Naive B cell (primary cell): Measurements from ENCODE around the gene ADGRV1. TPM values are rescaled to one million over a fixed set of nuclear protein-coding genes. Genes with fewer than 3 reads are reported as not detected.
A peak's percentile ranks its signal among the peaks of the same experiment; 100 is the strongest.
"Not testable (repeated sequence)": the region's sequence is repeated elsewhere in the genome, so short reads cannot be mapped to it uniquely, and the experiment has no call there.

Experiments
- ATAC-seq, 2 donors: fragments of 150-1000 bp; cut with Tn5 transposase; 2 replicates each; pipeline ENCODE4 v1.10.0; 2021; ENCODE audit warnings: low read depth in 2 of 2, mild to moderate bottlenecking in 2 of 2, moderate library complexity in 2 of 2
- DNase-seq: peaks from one replicate; pipeline ENCODE4 v3.0.0; 2022
- H3K27ac Mint-ChIP-seq, 6 donors: one replicate each; pipeline ENCODE4 v1.8.0; 2020 to 2022; ENCODE audit warnings: mild to moderate bottlenecking in 6 of 6, mixed read lengths in 6 of 6, moderate library complexity in 5 of 6, inconsistent platforms in 2 of 6
- H3K27me3 Mint-ChIP-seq, 3 donors: one replicate each; pipeline ENCODE4 v1.8.0; 2021 to 2022; ENCODE audit warnings: mixed read lengths in 3 of 3, mild to moderate bottlenecking in 1 of 3
- H3K36me3 Mint-ChIP-seq, 2 donors: one replicate each; pipeline ENCODE4 v1.8.0; 2020 to 2022; ENCODE audit warnings: mixed read lengths in 2 of 2, inconsistent platforms in 1 of 2, mild to moderate bottlenecking in 1 of 2
- H3K4me1 Mint-ChIP-seq, 3 donors: one replicate each; pipeline ENCODE4 v1.8.0; 2020 to 2022; ENCODE audit warnings: mixed read lengths in 3 of 3, inconsistent platforms in 1 of 3, mild to moderate bottlenecking in 1 of 3, moderate library complexity in 1 of 3
- H3K4me3 Mint-ChIP-seq, 8 donors: one replicate each; pipeline ENCODE4 v1.8.0; 2020 to 2022; ENCODE audit warnings: mild to moderate bottlenecking in 8 of 8, mixed read lengths in 8 of 8, moderate library complexity in 8 of 8, inconsistent platforms in 2 of 8
- H3K9me3 Mint-ChIP-seq, 7 donors: one replicate each; pipeline ENCODE4 v1.8.0; 2020 to 2022; ENCODE audit warnings: mixed read lengths in 7 of 7, mild to moderate bottlenecking in 5 of 7, inconsistent platforms in 2 of 7, moderate library complexity in 1 of 7
- polyA plus RNA-seq, 6 donors: library from polyadenylated mRNA; unstranded; fragments of 300-500 nt; fragmentation: Illumina TruSeq; gene quantifications; one replicate each; pipeline ENCODE4 v1.2.3, GENCODE V29; 2021; ENCODE audit warnings: low read depth in 6 of 6

Gene ADGRV1
- polyA plus RNA-seq, 6 donors from 2014 or later: 0.62 TPM; not detected in 5

GRCh38 chr5:90803876-90804275 lies 245.3 kb downstream of the ADGRV1 start:
- H3K4me1 Mint-ChIP-seq: no peaks in the 10 kb centered on the region

GRCh38 chr5:90807496-90807895 lies 248.9 kb downstream of the ADGRV1 start:
- no peaks in the 10 kb centered on the region for H3K4me1 Mint-ChIP-seq
- H3K27me3 Mint-ChIP-seq: no peaks in the 10 kb centered on the region
- H3K4me3 Mint-ChIP-seq: no peak overlapping the region
- H3K36me3 Mint-ChIP-seq: no peaks in the 10 kb centered on the region
- DNase-seq (no peak), ATAC-seq (no peak)
- H3K9me3 Mint-ChIP-seq: no peaks in the 10 kb centered on the region
- no peak overlapping the region for H3K27ac Mint-ChIP-seq

More at GRCh38 chr5:90803876-90804275, 245.3 kb downstream of the ADGRV1 start:
- DNase-seq: no peak
- H3K36me3 Mint-ChIP-seq: no peaks in the 10 kb centered on the region
- peaks cover 0 to 6% (median 0%) of the 10 kb centered on the region in 3 donors for H3K27me3 Mint-ChIP-seq
- H3K27ac Mint-ChIP-seq: no peak overlapping the region
- no peak overlapping the region for H3K4me3 Mint-ChIP-seq
- ATAC-seq: no peak
- H3K9me3 Mint-ChIP-seq: peaks cover 0 to 16% (median 9%) of the 10 kb centered on the region in 7 donors

DNA sequence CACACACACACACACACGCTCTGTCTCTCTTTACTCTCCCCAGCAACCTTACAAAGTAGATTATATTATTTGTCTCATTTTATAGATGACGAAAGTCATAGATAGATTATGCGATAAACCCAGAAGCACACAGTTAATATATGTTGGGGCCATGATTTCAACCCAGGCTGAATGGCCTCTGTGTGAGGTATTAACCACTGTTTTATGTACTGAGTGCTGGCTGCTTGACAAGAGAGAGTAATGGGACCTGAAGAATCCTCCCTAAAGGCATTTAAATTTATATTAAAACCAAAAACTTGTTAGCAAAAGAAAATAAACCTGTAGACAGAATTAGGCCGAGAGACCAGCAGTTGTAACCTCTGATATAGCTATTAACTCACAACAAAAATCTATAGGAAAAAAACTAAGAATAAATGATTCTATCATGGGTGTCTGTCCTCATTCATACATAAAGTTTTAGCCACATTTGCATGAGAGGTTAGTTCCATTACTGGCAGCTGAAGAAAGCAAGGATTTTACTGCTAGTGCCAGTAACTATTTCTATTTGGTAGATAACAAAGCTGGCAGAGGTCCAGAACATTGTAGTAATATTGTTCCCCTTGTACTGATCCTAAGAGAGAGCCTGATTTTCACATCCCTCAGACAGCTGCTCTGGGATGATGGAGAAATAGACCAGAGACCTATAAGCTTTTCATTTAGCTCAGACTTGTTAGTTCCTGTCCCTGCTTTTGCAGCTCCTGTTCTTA lies 250.9 kb downstream of the ADGRV1 start:
- H3K27ac Mint-ChIP-seq: no peak overlapping the region
- H3K9me3 Mint-ChIP-seq: no peaks in the 10 kb centered on the region
- H3K4me1 Mint-ChIP-seq: no peaks in the 10 kb centered on the region
- DNase-seq (no peak), ATAC-seq (no peak)
- H3K27me3 Mint-ChIP-seq: no peaks in the 10 kb centered on the region
- no peaks in the 10 kb centered on the region for H3K36me3 Mint-ChIP-seq
- H3K4me3 Mint-ChIP-seq: no peak overlapping the region

- H3K4me3 Mint-ChIP-seq: no peak overlapping the region
- no peak for ATAC-seq
- no peaks in the 10 kb centered on the region for H3K9me3 Mint-ChIP-seq
- no peak overlapping the region for H3K27ac Mint-ChIP-seq
- no peaks in the 10 kb centered on the region for H3K4me1 Mint-ChIP-seq
- DNase-seq: no peak
- H3K27me3 Mint-ChIP-seq: no peaks in the 10 kb centered on the region
- H3K36me3 Mint-ChIP-seq: no peaks in the 10 kb centered on the region
Observed at GRCh38 chr5:90810211-90810610, 251.6 kb downstream of the ADGRV1 start.

DNA sequence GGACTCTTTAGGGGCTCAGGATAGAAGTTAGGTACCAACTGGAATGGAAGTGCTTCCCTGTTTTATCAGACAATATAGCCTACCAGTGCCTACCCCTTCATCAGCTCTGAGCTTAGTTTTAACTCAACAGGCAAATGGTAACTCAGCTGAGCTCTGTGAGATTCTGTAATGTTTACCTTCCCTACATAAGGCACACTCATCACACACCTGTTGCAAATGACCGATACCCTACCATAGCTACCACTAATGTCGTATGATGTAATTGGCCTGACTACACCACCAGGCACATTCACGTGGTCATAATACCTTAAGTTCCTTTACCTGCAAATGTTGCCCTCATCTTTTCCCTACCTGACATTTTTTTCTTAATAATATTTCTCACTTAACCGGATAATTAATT lies 254.8 kb downstream of the ADGRV1 start:
- Mint-ChIP-seq H3K9me3 (no peaks in the 10 kb centered on the region), H3K4me3 (no peak overlapping the region), H3K27ac (no peak overlapping the region), H3K27me3 (no peaks in the 10 kb centered on the region), H3K36me3 (no peaks in the 10 kb centered on the region), H3K4me1 (no peaks in the 10 kb centered on the region)
- ATAC-seq (no peak), DNase-seq (no peak)

GRCh38 chr5:90822062-90822461 lies 263.5 kb downstream of the ADGRV1 start:
- not testable (repeated sequence) for H3K36me3 Mint-ChIP-seq, H3K4me3 Mint-ChIP-seq, DNase-seq, H3K27me3 Mint-ChIP-seq, ATAC-seq, H3K27ac Mint-ChIP-seq, H3K4me1 Mint-ChIP-seq, H3K9me3 Mint-ChIP-seq

GRCh38 chr5:90824436-90824835 lies 265.8 kb downstream of the ADGRV1 start:
- Mint-ChIP-seq H3K27ac (no peak overlapping the region), H3K36me3 (no peaks in the 10 kb centered on the region), H3K4me1 (no peaks in the 10 kb centered on the region), H3K27me3 (peaks cover 0 to 6% (median 0%) of the 10 kb centered on the region in 3 donors), H3K9me3 (peaks cover 0 to 5% (median 0%) of the 10 kb centered on the region in 7 donors), H3K4me3 (no peak overlapping the region)
- ATAC-seq (no peak), DNase-seq (no peak)

DNA sequence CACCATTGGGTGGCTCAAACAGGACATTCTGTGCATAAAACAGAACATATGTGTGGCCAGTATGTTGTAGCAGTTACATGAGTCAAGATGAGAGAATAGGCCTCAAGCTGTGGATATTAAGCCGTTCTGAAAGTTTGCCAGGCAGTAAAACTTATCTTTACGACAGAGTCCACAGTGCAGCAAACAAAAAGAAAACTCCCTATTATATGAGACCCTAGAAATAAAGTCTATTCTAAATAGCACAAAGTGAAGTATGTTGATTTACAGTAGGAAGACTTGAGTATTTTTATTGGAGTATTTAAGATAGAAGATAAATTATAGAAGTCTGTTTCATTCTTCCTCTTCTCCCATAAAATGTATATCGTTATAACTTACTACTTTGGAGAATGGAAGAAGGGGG lies 271.5 kb downstream of the ADGRV1 start:
- no peak for ATAC-seq
- no peak for DNase-seq
- H3K9me3 Mint-ChIP-seq: peaks cover 0 to 4% (median 0%) of the 10 kb centered on the region in 7 donors
- no peaks in the 10 kb centered on the region for H3K36me3 Mint-ChIP-seq
- H3K27ac Mint-ChIP-seq: no peak overlapping the region
- H3K4me1 Mint-ChIP-seq: no peaks in the 10 kb centered on the region
- H3K4me3 Mint-ChIP-seq: no peak overlapping the region
- H3K27me3 Mint-ChIP-seq: peaks cover 0 to 6% (median 0%) of the 10 kb centered on the region in 3 donors

DNA sequence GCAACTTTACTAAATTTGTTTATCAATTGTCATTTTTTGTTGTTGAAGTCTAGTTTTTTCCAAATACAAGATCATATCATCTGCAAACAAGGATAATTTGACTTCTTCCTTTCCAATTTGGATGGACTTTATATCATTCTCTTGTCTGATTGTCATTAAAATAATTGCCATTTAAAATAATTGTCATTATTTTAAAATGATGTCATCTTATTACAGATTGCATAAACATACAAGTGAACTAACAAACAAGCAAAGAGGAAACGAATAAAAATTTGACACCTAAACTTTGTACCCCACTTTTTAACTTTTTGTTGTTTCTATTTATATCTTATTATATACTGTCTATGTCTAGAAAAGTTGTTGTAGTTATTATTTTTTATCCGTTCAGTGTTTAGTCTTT lies 275.2 kb downstream of the ADGRV1 start:
- Mint-ChIP-seq H3K9me3 (peaks cover 0 to 4% (median 0%) of the 10 kb centered on the region in 7 donors), H3K27ac (no peak overlapping the region), H3K27me3 (peaks cover 0 to 8% (median 4%) of the 10 kb centered on the region in 3 donors), H3K4me3 (no peak overlapping the region), H3K36me3 (no peaks in the 10 kb centered on the region), H3K4me1 (no peaks in the 10 kb centered on the region)
- ATAC-seq (no peak), DNase-seq (no peak)

DNA sequence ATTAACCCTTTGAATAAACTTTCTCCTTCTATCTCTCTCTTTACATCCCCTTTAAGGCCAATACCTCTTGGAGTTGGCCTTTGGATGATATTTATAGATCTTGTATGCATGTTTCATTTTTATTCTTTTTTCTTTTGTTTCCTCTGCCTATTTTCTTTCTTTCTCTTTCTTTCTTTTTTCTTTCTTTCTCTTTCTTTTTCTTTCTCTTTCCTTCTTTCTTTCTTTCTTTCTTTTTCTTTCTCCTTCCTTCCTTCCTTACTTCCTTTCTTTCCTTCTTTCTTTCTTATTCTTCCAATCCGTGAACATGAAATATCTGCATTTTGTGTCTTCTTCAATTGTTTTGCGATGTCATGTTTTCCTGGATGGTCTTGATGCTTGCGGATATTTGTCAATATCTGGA lies 276.1 kb downstream of the ADGRV1 start:
- ATAC-seq: no peak
- Mint-ChIP-seq H3K27me3 (peaks cover 0 to 17% (median 12%) of the 10 kb centered on the region in 3 donors), H3K9me3 (peaks cover 0 to 4% (median 0%) of the 10 kb centered on the region in 7 donors), H3K36me3 (no peaks in the 10 kb centered on the region), H3K4me1 (no peaks in the 10 kb centered on the region), H3K27ac (no peak overlapping the region), H3K4me3 (no peak overlapping the region)
- no peak for DNase-seq

- Mint-ChIP-seq H3K4me1 (no peaks in the 10 kb centered on the region), H3K27ac (no peak overlapping the region), H3K27me3 (peaks cover 0 to 28% (median 12%) of the 10 kb centered on the region in 3 donors), H3K4me3 (no peak overlapping the region), H3K36me3 (no peaks in the 10 kb centered on the region), H3K9me3 (peaks cover 0 to 11% (median 3%) of the 10 kb centered on the region in 7 donors)
- ATAC-seq: no peak
- DNase-seq: no peak
Observed at GRCh38 chr5:90843443-90843842, 284.8 kb downstream of the ADGRV1 start.

DNA sequence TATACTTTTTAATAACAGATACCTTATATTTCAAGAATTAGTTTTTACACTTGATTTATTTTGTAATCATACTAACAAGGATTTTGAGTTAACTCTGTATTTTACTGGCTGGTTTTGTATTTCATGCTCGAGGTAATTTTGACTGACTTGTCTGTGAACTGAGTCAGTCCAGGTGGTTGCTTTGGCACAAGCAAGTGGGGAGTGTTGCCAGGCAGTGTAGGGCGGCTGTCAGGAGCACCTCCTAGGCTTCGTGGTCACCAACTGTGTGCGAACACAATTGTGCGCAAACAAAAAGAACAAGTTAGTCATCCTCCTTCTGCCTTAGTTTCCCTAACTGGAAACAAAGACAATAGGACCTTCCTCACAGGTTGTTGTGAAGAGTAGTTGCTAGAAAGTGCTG lies 286.3 kb downstream of the ADGRV1 start:
- Mint-ChIP-seq H3K9me3 (peaks cover 0 to 11% (median 3%) of the 10 kb centered on the region in 7 donors), H3K36me3 (no peaks in the 10 kb centered on the region), H3K27me3 (peaks cover 0 to 14% (median under 1%) of the 10 kb centered on the region in 3 donors), H3K27ac (no peak overlapping the region), H3K4me3 (no peak overlapping the region), H3K4me1 (no peaks in the 10 kb centered on the region)
- ATAC-seq: no peak
- DNase-seq: no peak

GRCh38 chr5:90845723-90846554 lies 287.3 kb downstream of the ADGRV1 start:
- H3K27ac Mint-ChIP-seq: no peak overlapping the region
- H3K4me1 Mint-ChIP-seq: no peaks in the 10 kb centered on the region
- peak overlapping the region in 1 of 8 donors; percentile 53 for H3K4me3 Mint-ChIP-seq
- no peaks in the 10 kb centered on the region for H3K36me3 Mint-ChIP-seq
- peaks cover 0 to 11% (median 3%) of the 10 kb centered on the region in 7 donors for H3K9me3 Mint-ChIP-seq
- no peak for DNase-seq
- no peak for ATAC-seq
- H3K27me3 Mint-ChIP-seq: peaks cover 0 to 14% (median 0%) of the 10 kb centered on the region in 3 donors

GRCh38 chr5:90847606-90848005 lies 289.0 kb downstream of the ADGRV1 start:
- not testable (repeated sequence) for H3K4me3 Mint-ChIP-seq, H3K4me1 Mint-ChIP-seq, H3K36me3 Mint-ChIP-seq, ATAC-seq, DNase-seq, H3K27ac Mint-ChIP-seq
- Mint-ChIP-seq H3K9me3 (peaks cover 0 to 11% (median 3%) of the 10 kb centered on the region in 7 donors), H3K27me3 (peaks cover 0 to 21% (median 6%) of the 10 kb centered on the region in 3 donors)
